K562 (cell line): ENCODE measurements around the gene EAF2. TPM values are rescaled to one million over a fixed set of nuclear protein-coding genes. Genes with fewer than 3 reads are reported as not detected.

ENCODE experiments used
- ARID2 ChIP-seq: fragments of 450-650 bp; IDR thresholded peaks from 2 replicates; pipeline ENCODE4 v1.6.1; 2017; ENCODE audit warnings: antibody characterized with exemption, mild to moderate bottlenecking
- DMBX1 ChIP-seq: fragments of 250-450 bp; sonication (Bioruptor Pico); IDR thresholded peaks from 2 replicates; pipeline ENCODE4 v1.8.0; 2022; ENCODE audit warnings: inconsistent platforms, mild to moderate bottlenecking, moderate library complexity, borderline replicate concordance
- FOXA3 ChIP-seq, 2 experiments: fragments of 450-650 bp in 1 of 2; sonication (generic) in 1 of 2; formaldehyde crosslinking; IDR thresholded peaks in 1 of 2; conservative IDR thresholded peaks in 1 of 2; 2 replicates each; pipeline versions ENCODE4 v1.4.0 to v1.8.0; 2020 to 2022; ENCODE audit warnings: mild to moderate bottlenecking in 2 of 2, missing genetic modification reagents in 1 of 2
- polyA plus RNA-seq, 8 experiments: library from polyadenylated mRNA; depleted of rRNA in 4 of 8; stranded (reverse) in 5 of 8; unstranded in 3 of 8; fragments of >200 nt; fragmentation: Nextera tagmentation in 2 of 8; fragmentation: Illumina TruSeq in 1 of 8; extraction: Ambion mirVana in 2 of 8; extraction: Trizol in 1 of 8; gene quantifications; 2 replicates each; pipeline versions ENCODE4 v1.2.1 to v1.2.3, GENCODE V29; 2011 to 2014; ENCODE audit warnings: inconsistent platforms in 1 of 8, missing spikeins in 1 of 8
- total RNA-seq, 7 experiments: library from RNA; depleted of rRNA in 6 of 7; stranded (reverse); fragments of >200 nt in 6 of 7; fragmentation: Illumina TruSeq in 2 of 7; extraction: Trizol in 2 of 7; gene quantifications; 2 replicates each; pipeline versions ENCODE4 v1.2.1 to v1.2.3, GENCODE V29; 2011 to 2021; ENCODE audit warnings: low replicate concordance in 1 of 7
- TF ChIP-seq, protein P1 (sequence below): fragments of 200-600 bp; sonication (generic); IDR thresholded peaks from one replicate; pipeline ENCODE4 v1.6.1; 2012; ENCODE audit warnings: mild to moderate bottlenecking, low read depth, low read length, inconsistent platforms

Gene EAF2
- total and polyA plus RNA-seq, 9 of the 15 experiments (the other 6 are each of a cell fraction or from before 2014, with no cell fraction given), result 3.8 to 17.3 (median 6.9) TPM

DNA sequence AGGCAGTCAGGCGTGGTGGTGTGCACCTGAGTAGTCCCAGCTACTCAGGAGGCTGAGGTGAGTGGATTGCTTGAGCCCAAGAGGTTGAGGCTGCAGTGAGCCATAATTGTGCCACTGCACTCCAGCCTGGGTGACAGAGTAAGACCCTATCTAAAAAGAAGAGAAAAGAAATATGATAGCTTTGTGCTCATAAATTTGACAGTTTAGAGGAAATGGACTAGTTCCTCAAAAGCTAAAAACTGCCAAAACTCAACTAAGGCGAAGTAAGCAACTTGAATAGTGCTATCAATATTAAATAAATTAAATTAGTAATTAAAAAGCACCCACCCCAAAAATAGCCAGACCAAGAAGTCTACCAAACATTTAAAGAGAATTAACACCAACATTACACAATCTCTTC, 34.7 kb downstream of the EAF2 start (continued):
- TF ChIP-seq, protein P1, sequence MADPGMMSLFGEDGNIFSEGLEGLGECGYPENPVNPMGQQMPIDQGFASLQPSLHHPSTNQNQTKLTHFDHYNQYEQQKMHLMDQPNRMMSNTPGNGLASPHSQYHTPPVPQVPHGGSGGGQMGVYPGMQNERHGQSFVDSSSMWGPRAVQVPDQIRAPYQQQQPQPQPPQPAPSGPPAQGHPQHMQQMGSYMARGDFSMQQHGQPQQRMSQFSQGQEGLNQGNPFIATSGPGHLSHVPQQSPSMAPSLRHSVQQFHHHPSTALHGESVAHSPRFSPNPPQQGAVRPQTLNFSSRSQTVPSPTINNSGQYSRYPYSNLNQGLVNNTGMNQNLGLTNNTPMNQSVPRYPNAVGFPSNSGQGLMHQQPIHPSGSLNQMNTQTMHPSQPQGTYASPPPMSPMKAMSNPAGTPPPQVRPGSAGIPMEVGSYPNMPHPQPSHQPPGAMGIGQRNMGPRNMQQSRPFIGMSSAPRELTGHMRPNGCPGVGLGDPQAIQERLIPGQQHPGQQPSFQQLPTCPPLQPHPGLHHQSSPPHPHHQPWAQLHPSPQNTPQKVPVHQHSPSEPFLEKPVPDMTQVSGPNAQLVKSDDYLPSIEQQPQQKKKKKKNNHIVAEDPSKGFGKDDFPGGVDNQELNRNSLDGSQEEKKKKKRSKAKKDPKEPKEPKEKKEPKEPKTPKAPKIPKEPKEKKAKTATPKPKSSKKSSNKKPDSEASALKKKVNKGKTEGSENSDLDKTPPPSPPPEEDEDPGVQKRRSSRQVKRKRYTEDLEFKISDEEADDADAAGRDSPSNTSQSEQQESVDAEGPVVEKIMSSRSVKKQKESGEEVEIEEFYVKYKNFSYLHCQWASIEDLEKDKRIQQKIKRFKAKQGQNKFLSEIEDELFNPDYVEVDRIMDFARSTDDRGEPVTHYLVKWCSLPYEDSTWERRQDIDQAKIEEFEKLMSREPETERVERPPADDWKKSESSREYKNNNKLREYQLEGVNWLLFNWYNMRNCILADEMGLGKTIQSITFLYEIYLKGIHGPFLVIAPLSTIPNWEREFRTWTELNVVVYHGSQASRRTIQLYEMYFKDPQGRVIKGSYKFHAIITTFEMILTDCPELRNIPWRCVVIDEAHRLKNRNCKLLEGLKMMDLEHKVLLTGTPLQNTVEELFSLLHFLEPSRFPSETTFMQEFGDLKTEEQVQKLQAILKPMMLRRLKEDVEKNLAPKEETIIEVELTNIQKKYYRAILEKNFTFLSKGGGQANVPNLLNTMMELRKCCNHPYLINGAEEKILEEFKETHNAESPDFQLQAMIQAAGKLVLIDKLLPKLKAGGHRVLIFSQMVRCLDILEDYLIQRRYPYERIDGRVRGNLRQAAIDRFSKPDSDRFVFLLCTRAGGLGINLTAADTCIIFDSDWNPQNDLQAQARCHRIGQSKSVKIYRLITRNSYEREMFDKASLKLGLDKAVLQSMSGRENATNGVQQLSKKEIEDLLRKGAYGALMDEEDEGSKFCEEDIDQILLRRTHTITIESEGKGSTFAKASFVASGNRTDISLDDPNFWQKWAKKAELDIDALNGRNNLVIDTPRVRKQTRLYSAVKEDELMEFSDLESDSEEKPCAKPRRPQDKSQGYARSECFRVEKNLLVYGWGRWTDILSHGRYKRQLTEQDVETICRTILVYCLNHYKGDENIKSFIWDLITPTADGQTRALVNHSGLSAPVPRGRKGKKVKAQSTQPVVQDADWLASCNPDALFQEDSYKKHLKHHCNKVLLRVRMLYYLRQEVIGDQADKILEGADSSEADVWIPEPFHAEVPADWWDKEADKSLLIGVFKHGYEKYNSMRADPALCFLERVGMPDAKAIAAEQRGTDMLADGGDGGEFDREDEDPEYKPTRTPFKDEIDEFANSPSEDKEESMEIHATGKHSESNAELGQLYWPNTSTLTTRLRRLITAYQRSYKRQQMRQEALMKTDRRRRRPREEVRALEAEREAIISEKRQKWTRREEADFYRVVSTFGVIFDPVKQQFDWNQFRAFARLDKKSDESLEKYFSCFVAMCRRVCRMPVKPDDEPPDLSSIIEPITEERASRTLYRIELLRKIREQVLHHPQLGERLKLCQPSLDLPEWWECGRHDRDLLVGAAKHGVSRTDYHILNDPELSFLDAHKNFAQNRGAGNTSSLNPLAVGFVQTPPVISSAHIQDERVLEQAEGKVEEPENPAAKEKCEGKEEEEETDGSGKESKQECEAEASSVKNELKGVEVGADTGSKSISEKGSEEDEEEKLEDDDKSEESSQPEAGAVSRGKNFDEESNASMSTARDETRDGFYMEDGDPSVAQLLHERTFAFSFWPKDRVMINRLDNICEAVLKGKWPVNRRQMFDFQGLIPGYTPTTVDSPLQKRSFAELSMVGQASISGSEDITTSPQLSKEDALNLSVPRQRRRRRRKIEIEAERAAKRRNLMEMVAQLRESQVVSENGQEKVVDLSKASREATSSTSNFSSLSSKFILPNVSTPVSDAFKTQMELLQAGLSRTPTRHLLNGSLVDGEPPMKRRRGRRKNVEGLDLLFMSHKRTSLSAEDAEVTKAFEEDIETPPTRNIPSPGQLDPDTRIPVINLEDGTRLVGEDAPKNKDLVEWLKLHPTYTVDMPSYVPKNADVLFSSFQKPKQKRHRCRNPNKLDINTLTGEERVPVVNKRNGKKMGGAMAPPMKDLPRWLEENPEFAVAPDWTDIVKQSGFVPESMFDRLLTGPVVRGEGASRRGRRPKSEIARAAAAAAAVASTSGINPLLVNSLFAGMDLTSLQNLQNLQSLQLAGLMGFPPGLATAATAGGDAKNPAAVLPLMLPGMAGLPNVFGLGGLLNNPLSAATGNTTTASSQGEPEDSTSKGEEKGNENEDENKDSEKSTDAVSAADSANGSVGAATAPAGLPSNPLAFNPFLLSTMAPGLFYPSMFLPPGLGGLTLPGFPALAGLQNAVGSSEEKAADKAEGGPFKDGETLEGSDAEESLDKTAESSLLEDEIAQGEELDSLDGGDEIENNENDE, result no peak
- no peak for TF ChIP-seq DMBX1 (CRISPR knock-in tag)
- no peak for TF ChIP-seq ARID2
- no peak for TF ChIP-seq FOXA3 (CRISPR knock-in tag; conservative IDR thresholded peaks at IDR 0.05 in 1 of 2, IDR thresholded peaks at IDR 0.05 in 1 of 2)
